WTC11 (cell line): ENCODE results near the gene ZBTB20.

Source experiments
- GRHL2 ChIP-seq: fragments of 250-450 bp; sonication (Bioruptor Pico); IDR thresholded peaks from 2 replicates; pipeline ENCODE4 v1.8.0; 2022; ENCODE audit warnings: mild to moderate bottlenecking, moderate library complexity; ENCODE audit not compliant: insufficient replicate concordance, severe bottlenecking
- JUN ChIP-seq: sonication (generic); formaldehyde crosslinking; IDR thresholded peaks from 2 replicates; pipeline ENCODE4 v1.8.0; 2023; ENCODE audit warnings: mild to moderate bottlenecking, missing genetic modification reagents
- NFE2L1 ChIP-seq: sonication (generic); formaldehyde crosslinking; IDR thresholded peaks from 2 replicates; pipeline ENCODE4 v1.8.1; 2023; ENCODE audit warnings: missing genetic modification reagents
- ZNF396 ChIP-seq: fragments of 250-450 bp; sonication (Bioruptor Pico); IDR thresholded peaks from 2 replicates; pipeline ENCODE4 v1.8.0; 2021; ENCODE audit warnings: mild to moderate bottlenecking, moderate library complexity, borderline replicate concordance
- TF ChIP-seq, protein P1 (sequence below): fragments of 200-600 bp; IDR thresholded peaks from 2 replicates; pipeline ENCODE4 v1.8.0; 2022; ENCODE audit warnings: antibody characterized with exemption
- TF ChIP-seq, protein P2 (sequence below): sonication (generic); formaldehyde crosslinking; IDR thresholded peaks from 2 replicates; pipeline ENCODE4 v1.8.0; 2022; ENCODE audit warnings: mild to moderate bottlenecking, missing genetic modification reagents
- TF ChIP-seq, protein P3 (sequence below): sonication (generic); formaldehyde crosslinking; IDR thresholded peaks from 2 replicates; pipeline ENCODE4 v1.8.0; 2023; ENCODE audit warnings: missing genetic modification reagents, mild to moderate bottlenecking, borderline replicate concordance
- TF ChIP-seq, protein P4 (sequence below): sonication (generic); formaldehyde crosslinking; IDR thresholded peaks from 2 replicates; pipeline ENCODE4 v1.8.1; 2022; ENCODE audit warnings: low read depth, missing genetic modification reagents, borderline replicate concordance

DNA sequence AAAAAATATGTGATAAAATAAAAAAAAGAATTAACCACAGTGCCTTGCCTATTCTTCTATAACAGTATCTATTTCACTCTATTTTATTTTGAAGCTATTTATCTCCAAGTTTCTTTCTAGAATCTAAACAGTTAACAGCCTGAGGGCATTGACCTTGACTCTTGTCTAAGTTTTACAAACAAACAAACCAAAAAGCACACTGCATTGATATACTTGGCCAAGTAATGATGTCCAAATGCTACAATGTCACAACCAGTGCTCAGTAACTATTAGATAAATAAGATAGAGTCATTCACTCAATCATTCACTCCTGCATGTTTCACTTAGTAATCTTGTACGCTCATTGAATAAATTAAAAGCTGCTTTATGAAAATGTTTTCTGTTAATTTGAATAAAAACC lies 466.8 kb downstream of the ZBTB20 start:
- TF ChIP-seq, protein P1, sequence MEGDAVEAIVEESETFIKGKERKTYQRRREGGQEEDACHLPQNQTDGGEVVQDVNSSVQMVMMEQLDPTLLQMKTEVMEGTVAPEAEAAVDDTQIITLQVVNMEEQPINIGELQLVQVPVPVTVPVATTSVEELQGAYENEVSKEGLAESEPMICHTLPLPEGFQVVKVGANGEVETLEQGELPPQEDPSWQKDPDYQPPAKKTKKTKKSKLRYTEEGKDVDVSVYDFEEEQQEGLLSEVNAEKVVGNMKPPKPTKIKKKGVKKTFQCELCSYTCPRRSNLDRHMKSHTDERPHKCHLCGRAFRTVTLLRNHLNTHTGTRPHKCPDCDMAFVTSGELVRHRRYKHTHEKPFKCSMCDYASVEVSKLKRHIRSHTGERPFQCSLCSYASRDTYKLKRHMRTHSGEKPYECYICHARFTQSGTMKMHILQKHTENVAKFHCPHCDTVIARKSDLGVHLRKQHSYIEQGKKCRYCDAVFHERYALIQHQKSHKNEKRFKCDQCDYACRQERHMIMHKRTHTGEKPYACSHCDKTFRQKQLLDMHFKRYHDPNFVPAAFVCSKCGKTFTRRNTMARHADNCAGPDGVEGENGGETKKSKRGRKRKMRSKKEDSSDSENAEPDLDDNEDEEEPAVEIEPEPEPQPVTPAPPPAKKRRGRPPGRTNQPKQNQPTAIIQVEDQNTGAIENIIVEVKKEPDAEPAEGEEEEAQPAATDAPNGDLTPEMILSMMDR: no peak
- TF ChIP-seq JUN (CRISPR knock-in tag) (no peak), GRHL2 (CRISPR knock-in tag) (no peak), ZNF396 (CRISPR knock-in tag) (no peak), NFE2L1 (CRISPR knock-in tag) (no peak)
- TF ChIP-seq, protein P2, sequence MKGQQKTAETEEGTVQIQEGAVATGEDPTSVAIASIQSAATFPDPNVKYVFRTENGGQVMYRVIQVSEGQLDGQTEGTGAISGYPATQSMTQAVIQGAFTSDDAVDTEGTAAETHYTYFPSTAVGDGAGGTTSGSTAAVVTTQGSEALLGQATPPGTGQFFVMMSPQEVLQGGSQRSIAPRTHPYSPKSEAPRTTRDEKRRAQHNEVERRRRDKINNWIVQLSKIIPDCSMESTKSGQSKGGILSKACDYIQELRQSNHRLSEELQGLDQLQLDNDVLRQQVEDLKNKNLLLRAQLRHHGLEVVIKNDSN: no peak
- TF ChIP-seq, protein P3, sequence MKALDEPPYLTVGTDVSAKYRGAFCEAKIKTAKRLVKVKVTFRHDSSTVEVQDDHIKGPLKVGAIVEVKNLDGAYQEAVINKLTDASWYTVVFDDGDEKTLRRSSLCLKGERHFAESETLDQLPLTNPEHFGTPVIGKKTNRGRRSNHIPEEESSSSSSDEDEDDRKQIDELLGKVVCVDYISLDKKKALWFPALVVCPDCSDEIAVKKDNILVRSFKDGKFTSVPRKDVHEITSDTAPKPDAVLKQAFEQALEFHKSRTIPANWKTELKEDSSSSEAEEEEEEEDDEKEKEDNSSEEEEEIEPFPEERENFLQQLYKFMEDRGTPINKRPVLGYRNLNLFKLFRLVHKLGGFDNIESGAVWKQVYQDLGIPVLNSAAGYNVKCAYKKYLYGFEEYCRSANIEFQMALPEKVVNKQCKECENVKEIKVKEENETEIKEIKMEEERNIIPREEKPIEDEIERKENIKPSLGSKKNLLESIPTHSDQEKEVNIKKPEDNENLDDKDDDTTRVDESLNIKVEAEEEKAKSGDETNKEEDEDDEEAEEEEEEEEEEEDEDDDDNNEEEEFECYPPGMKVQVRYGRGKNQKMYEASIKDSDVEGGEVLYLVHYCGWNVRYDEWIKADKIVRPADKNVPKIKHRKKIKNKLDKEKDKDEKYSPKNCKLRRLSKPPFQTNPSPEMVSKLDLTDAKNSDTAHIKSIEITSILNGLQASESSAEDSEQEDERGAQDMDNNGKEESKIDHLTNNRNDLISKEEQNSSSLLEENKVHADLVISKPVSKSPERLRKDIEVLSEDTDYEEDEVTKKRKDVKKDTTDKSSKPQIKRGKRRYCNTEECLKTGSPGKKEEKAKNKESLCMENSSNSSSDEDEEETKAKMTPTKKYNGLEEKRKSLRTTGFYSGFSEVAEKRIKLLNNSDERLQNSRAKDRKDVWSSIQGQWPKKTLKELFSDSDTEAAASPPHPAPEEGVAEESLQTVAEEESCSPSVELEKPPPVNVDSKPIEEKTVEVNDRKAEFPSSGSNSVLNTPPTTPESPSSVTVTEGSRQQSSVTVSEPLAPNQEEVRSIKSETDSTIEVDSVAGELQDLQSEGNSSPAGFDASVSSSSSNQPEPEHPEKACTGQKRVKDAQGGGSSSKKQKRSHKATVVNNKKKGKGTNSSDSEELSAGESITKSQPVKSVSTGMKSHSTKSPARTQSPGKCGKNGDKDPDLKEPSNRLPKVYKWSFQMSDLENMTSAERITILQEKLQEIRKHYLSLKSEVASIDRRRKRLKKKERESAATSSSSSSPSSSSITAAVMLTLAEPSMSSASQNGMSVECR: no peak
- TF ChIP-seq, protein P4, sequence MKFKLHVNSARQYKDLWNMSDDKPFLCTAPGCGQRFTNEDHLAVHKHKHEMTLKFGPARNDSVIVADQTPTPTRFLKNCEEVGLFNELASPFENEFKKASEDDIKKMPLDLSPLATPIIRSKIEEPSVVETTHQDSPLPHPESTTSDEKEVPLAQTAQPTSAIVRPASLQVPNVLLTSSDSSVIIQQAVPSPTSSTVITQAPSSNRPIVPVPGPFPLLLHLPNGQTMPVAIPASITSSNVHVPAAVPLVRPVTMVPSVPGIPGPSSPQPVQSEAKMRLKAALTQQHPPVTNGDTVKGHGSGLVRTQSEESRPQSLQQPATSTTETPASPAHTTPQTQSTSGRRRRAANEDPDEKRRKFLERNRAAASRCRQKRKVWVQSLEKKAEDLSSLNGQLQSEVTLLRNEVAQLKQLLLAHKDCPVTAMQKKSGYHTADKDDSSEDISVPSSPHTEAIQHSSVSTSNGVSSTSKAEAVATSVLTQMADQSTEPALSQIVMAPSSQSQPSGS (CRISPR knock-in tag): no peak
